Activated CD4-positive, CD25-positive, alpha-beta regulatory T cell treated with anti-CD3 and anti-CD28 coated beads, Interleukin-2, amount 50 U/mL, for 16 hours (primary cell): ENCODE results near the gene MALSU1.

Experiments
- DNase-seq: peaks from one replicate; pipeline ENCODE4 v3.0.0-alpha.2; 2020; ENCODE audit warnings: low read depth, low spot score

MALSU1 gene

GRCh38 chr7:23335136-23335535, 36.0 kb downstream of the MALSU1 start:
- DNase-seq, result no peak

GRCh38 chr7:23335621-23336020, 36.5 kb downstream of the MALSU1 start:
- no peak for DNase-seq

- DNase-seq, result no peak
These were observed 36.9 kb downstream of the MALSU1 start for GRCh38 chr7:23336086-23336485.

GRCh38 chr7:23336799-23337283, 37.7 kb downstream of the MALSU1 start:
- no peak for DNase-seq

DNA sequence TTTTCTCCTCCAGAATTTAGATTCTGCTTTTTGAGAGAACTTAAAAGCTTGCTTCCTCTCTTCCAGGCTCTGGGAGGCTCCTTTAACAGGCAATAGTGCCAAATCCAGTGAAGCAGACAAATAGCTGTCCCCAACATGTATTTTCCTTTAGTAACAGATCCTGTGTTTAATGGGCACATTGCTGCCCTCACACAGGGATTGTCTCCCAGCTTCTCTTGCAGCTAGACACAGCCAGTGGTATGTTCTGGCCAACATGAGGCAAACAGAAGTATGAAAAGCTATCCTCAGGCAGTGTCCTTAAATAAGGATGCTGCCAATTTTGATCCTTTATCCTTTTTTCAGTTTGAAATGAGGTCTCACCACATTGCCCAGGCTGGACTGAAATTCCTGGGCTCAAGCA, 38.2 kb downstream of the MALSU1 start:
- DNase-seq, result no peak

DNA sequence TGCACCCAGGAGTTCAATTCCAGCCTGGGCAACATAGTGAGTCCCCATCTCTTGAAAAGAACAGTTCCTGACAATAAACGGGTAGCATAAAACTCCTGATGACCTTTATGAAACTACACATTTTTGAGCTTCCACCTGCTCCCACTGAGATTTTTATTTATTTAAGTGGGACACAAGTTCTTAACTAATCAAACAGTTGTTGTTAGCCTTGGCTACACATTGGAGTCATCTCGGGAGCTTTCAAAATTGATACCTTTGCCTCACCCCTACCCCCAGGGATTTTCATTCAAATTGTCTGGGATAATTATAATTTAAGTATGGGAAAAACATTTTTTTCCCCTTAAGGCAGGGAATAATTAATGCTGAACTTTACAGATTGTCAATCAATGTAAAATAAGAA, 39.3 kb downstream of the MALSU1 start:
- DNase-seq, result no peak

GRCh38 chr7:23338863-23339262, 39.7 kb downstream of the MALSU1 start:
- no peak for DNase-seq

GRCh38 chr7:23341846-23342598, 42.9 kb downstream of the MALSU1 start:
- DNase-seq, result no peak

GRCh38 chr7:23343102-23343501, 44.0 kb downstream of the MALSU1 start:
- no peak for DNase-seq

GRCh38 chr7:23343806-23344475, 44.8 kb downstream of the MALSU1 start:
- no peak for DNase-seq

DNA sequence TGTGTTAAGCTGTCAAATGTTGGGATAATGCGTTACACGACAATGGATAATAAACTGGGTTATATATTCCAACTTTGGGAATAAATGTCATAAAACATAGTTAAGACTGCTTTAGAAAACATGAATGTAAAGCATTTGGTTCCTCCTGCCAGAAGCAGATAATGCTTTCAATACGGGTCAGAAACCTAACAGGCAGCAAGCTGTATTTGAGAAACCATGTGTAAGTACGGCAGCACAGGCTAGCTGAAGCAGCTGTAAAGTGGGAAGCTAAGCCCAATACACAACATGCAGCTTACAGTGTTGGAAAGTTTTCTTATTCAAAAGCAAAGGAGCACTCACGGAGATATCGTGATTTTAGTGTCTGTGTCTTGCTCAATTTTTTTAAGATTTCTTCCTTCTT, 46.5 kb downstream of the MALSU1 start:
- no peak for DNase-seq

- no peak for DNase-seq
These were observed 47.2 kb downstream of the MALSU1 start for GRCh38 chr7:23346316-23346715.

- no peak for DNase-seq
These were observed 48.0 kb downstream of the MALSU1 start for GRCh38 chr7:23347033-23347681.

DNA sequence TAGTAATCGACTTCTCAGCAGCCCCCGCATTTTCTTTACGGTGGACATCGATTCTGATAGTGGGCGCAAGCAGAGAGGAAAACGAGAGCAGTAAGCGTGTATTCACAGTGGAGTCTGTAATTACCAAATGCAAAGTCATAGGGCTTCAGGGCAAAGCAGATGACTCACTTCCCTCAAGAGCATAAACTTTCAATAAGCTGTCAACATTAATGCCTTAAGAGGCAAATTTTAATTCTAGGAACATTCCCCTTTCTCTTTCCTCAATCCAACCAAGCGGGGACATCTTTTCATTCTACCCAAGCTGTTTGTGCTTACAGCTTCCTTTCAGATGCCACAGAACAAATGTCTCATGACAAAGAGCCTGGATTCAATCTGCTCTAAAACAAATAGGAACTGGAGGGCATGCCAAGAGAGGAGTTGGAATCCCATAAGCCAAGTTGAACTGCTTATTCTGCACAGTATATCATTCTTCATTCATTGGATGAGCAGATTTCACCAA, 48.6 kb downstream of the MALSU1 start:
- DNase-seq, result no peak

DNA sequence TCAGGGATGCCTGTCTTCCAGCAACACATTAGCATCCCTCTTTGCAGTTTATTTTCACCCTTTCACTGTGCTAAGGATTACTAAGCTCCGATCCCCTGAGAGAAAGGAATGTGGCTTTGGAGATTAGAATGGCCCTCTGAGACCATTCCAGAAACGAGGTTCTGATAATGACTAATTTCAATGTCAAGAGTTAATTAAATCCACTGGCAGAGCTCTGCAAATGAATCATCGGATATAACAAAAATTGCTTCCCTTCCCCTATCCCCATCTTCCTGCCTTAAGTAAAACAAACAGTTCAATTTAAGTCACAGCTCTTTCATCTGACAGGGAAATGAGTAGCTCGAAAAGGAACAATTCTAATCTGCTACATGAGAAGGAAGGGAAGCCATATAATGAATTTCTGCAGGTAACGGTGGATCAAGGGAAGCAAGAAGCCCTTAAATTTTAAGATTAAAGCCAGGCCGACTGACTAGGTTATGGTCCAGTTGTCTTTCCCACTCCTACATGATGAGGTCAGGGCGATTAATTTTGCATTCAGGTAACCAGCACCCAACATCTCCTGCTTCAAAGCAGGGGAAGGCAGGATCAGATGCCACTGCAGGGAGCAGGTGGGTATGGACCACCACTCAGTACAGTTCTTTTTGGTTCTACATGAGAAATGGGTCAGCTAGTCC, 50.5 kb downstream of the MALSU1 start:
- DNase-seq, result no peak

GRCh38 chr7:23350466-23350865, 51.3 kb downstream of the MALSU1 start:
- DNase-seq, result no peak

DNA sequence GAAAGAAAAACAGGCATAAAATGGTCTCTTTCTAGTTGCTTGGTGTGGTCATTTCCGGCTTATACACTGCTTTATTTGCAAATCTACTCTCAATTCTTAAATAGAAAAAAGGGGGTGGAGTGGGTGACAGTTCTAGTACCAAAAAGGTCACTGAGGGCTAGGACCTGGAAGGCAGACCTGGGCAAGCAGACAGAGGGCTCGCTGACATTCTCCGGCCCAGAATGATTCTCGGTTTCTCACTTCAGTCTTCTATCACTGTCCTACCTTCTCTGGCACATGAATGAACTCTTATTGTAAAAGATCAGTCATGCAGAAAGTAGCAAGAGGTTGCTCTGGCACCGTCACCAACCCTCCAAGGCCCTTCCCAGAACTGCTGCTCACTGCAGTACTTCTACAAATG, 54.0 kb downstream of the MALSU1 start:
- no peak for DNase-seq

GRCh38 chr7:23356168-23356567, 57.0 kb downstream of the MALSU1 start:
- DNase-seq, result no peak

DNA sequence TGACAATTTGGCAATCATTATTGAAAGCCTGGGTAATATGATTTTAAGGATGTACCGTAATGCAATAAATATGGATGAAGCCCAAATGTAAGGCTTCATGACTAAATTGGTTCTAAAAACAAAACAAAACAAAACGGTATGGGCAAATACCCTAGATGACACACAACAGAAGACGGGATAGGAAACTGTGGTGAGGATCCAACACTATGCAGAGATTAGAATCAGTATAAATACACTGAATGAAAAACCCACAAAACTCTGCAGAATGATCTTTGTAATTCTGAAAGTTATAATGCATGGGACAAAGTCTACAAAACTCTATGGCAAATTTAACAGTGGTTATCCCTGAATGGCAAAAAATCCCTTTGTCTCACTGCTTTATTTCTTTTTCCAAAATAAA, 57.6 kb downstream of the MALSU1 start:
- DNase-seq, result no peak

- no peak for DNase-seq
These were observed 58.3 kb downstream of the MALSU1 start for GRCh38 chr7:23357190-23358093.

DNA sequence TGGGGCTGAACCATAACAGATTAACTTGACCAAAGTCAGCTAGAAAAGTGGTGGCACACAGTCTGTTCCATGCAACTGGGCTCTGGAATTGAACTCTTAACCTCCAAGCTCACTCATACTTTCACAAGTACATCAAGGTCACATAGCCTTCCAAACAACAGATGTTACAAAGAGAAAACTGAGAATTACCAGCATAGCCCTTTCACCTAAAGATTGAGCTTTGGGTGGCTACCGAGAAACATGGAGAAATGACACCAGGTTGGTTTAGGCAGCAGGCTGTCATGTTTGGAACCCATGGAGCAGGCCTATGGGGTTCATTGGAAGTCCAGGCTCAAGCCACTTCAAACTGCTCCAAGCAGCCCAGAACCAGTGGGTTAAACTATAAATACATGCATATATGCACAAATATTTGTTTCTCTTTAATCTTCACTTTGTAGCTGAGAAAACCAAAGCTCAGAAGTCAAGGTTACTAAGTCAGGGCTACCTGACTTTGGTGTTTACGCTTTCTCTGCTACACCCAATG, 59.1 kb downstream of the MALSU1 start:
- DNase-seq, result no peak
